ENCODE data around the gene BBLN.

GRCh38 chr9:128120061-128120740, 39.9 kb upstream of the BBLN start:
- TF ChIP-seq CTCF (IDR thresholded peaks at IDR 0.05) = no peak
- no peak for TF ChIP-seq POLR2A (IDR thresholded peaks at IDR 0.05)
